Adrenal gland (tissue), 5 donors: ENCODE measurements around the gene NAB2.

Experiments
- POLR2A ChIP-seq, 2 donors: fragments of 450-650 bp; IDR thresholded peaks; one replicate each; pipeline ENCODE4 v1.6.1; 2017; ENCODE audit warnings: antibody characterized with exemption in 2 of 2, mild to moderate bottlenecking in 2 of 2, moderate library complexity in 1 of 2
- TF ChIP-seq, protein P1 (sequence below), 6 experiments: fragments of 450-650 bp in 4 of 6; fragments of 200-600 bp in 2 of 6; sonication (generic) in 1 of 6; IDR thresholded peaks; 1 replicate in 5 of 6; 2 replicates in 1 of 6; pipeline versions ENCODE4 v1.5.1 to v1.8.0; 2016 to 2021; ENCODE audit warnings: antibody characterized with exemption in 6 of 6, mild to moderate bottlenecking in 2 of 6, moderate library complexity in 1 of 6
- donor health status: DM: no; HTN: no; CAD: no.

DNA sequence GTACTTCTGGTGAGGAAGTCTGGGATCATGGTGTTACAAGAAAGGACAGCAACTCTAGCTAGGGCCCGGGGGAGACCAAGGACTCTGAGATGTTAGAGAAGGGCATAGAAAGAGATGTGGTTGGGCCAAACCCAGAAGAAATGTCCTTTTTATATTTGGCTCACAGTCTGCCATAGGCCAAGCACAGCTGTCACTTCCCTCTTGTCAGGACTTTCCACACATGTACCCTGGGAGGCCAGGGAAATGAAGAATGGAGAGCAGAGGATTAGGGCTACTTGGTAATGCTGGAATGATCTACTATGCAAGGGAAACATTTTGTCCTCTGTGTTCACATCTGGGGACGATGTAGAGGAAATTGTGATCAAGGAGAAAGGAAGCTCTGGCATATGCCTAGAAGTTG is 48.2 kb upstream of the NAB2 start:
- TF ChIP-seq, protein P1, sequence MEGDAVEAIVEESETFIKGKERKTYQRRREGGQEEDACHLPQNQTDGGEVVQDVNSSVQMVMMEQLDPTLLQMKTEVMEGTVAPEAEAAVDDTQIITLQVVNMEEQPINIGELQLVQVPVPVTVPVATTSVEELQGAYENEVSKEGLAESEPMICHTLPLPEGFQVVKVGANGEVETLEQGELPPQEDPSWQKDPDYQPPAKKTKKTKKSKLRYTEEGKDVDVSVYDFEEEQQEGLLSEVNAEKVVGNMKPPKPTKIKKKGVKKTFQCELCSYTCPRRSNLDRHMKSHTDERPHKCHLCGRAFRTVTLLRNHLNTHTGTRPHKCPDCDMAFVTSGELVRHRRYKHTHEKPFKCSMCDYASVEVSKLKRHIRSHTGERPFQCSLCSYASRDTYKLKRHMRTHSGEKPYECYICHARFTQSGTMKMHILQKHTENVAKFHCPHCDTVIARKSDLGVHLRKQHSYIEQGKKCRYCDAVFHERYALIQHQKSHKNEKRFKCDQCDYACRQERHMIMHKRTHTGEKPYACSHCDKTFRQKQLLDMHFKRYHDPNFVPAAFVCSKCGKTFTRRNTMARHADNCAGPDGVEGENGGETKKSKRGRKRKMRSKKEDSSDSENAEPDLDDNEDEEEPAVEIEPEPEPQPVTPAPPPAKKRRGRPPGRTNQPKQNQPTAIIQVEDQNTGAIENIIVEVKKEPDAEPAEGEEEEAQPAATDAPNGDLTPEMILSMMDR (IDR thresholded peaks at IDR 0.05), result no peak
- TF ChIP-seq POLR2A (IDR thresholded peaks at IDR 0.05), result no peak
